Pancreas (tissue), 10 donors: ENCODE data around the gene A1BG. TPM values are rescaled to one million over a fixed set of nuclear protein-coding genes. Genes with fewer than 3 reads are reported as not detected.

ENCODE experiments used
- ATAC-seq, 4 donors: fragments of 200-7000 bp; cut with Tn5 transposase; one replicate each; pipeline versions ENCODE4 v1.8.0 to v1.9.1; 2020; ENCODE audit warnings: mild to moderate bottlenecking in 4 of 4, moderate library complexity in 4 of 4
- DNase-seq, 6 donors: peaks; one replicate each; pipeline ENCODE4 v3.0.0-alpha.2; 2020
- FAIRE-seq: peaks from 2 replicates; lab custom pipeline; 2012; peaks lifted over from hg19 to GRCh38; lab: Jason Lieb, UNC
- H3K27ac ChIP-seq, 4 donors: fragments of 200-600 bp; sonication (generic); 1 replicate in 3 of 4; 2 replicates in 1 of 4; pipeline versions ENCODE4 v1.5.0 to v1.8.0; 2020
- H3K27me3 ChIP-seq, 4 donors: fragments of 200-600 bp; one replicate each; pipeline ENCODE4 v1.8.0; 2021
- H3K36me3 ChIP-seq, 3 donors: fragments of 200-600 bp; sonication (generic) in 1 of 3; one replicate each; pipeline versions ENCODE4 v1.5.0 to v1.8.0; 2020 to 2021
- H3K4me1 ChIP-seq, 3 donors: fragments of 200-600 bp; one replicate each; pipeline ENCODE4 v1.8.0; 2021
- H3K4me3 ChIP-seq, 4 donors: fragments of 200-600 bp; sonication (generic) in 2 of 4; one replicate each; pipeline versions ENCODE4 v1.5.0 to v1.8.0; 2020 to 2021
- H3K9me3 ChIP-seq, 4 donors: fragments of 200-600 bp; one replicate each; pipeline ENCODE4 v1.8.0; 2021
- CTCF ChIP-seq, 4 donors: fragments of 200-600 bp; sonication (generic) in 3 of 4; IDR thresholded peaks; one replicate each; pipeline versions ENCODE4 v1.5.0 to v1.8.0; 2021; ENCODE audit warnings: antibody characterized with exemption in 4 of 4
- WGBS, 2 donors: extraction: QIAGEN DNeasy Blood & Tissue Kit; methylation state at CpG; one replicate each; pipeline ENCODE4 v1.1.7; 2013; 5-methylcytosine and 5-hydroxymethylcytosine counted together
- intact Hi-C, 3 donors: fragments of 100-400 bp; cut with DNase I; formaldehyde crosslinking; loops; one replicate each; pipeline versions ENCODE4 v1.11.1 to v1.14.2; 2022
- polyA plus RNA-seq, 2 donors: library from polyadenylated mRNA; stranded (reverse); fragments of 200-250 nt; gene quantifications; one replicate each; pipeline ENCODE4 v1.2.3, GENCODE V29; 2013
- total RNA-seq, 6 donors: library from RNA; stranded (reverse); fragmentation: NEBNext Ultra II Directional in 4 of 6; extraction: Animal tissue kit (Norgen Biotek cat#: 25700) in 4 of 6; gene quantifications; one replicate each; pipeline versions ENCODE4 v1.2.1 to v1.2.4, GENCODE V29; 2021 to 2023
- donor health status: healthy with polysubstance abuse.
- donor health status: DM: no; HTN: no; CAD: no; lungs with moderate emphysema.
- donor health status: DM: no; HTN: no; CAD: no.
- donor health status: control.
- donor health status: control.
- donor health status: Bipolar disorder and iron deficiency.
- donor health status: DM: yes; HTN: yes; CAD: no.
- donor health status: DM: no; HTN: no; CAD: no.
- donor health status: DM: no; HTN: no; CAD: no.
- donor health status: DM: yes; HTN: yes; CAD: no.

The A1BG gene
- total and polyA plus RNA-seq, 8 donors, result 3.3 to 49.0 (median 6.5) TPM

DNA sequence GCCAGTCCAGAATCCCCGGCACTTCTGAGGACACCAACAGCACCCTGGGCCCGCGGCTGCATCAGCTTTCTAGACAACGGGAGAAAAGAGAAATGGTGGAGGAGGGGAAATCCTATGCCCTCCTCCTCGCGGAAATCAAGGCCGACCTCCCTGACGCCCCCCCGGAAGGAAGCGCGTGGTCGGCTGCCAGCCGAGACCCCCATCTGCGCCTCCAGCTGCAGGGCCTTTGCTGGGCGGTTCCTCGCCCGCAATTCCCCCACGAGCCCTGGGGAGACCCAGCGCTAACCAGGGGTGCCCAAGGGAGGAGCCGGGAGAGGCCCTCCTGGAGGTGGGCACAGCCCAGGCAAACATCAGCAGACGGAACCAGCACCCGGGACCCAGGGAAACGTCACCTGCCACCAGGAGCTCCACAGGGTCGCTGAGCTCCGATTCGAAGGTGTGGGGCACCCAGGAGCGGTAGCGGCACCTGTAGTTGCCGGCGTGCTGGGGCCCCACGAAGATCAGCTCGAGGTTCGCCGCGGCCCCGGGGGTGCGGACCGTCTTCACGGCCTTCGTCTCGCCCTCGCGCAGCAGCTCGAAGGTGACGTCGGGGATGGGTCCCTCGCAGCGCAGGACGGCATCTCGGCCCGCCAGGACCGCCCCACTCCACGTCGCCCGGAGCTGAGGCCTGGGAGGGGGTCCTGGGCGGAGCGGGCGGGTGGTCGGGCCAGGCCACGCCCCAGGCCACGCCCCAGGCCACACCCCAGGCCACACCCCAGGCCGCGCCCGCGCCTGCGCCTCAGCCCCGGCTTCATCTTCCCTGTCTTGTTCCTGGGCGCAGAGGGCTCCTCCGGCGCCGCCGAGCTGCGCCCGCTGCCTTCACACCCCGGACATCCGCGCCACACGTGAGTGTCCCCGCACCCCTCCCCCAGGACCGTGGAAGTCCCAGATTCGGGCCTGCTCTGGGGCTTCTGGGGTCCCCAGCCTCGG lies 6.0 kb downstream of the A1BG start:
- Histone ChIP-seq H3K36me3 (no peaks in the 10 kb centered on the region), H3K27ac (peak overlapping the region in 3 of 4 donors; percentile 34 to 50 (median 38)), H3K27me3 (peaks cover 0 to 13% (median 0%) of the 10 kb centered on the region in 4 donors), H3K4me3 (peak overlapping the region; percentile 10 to 49 (median 40)), H3K9me3 (no peaks in the 10 kb centered on the region), H3K4me1 (no peaks in the 10 kb centered on the region)
- FAIRE-seq (no peak), DNase-seq (peak in 4 of 6 donors; percentile 49 to 80 (median 64)), ATAC-seq (peak; percentile 83 to 98 (median 94))
- TF ChIP-seq CTCF (IDR thresholded peaks at IDR 0.05), result no peak
- intact Hi-C loops, result no loop called here
- 3 to 6% methylated on average over 58 to 82 of the region's 82 CpGs for WGBS, 2 donors

GRCh38 chr19:58345558-58345957 lies 7.7 kb downstream of the A1BG start:
- H3K4me1 ChIP-seq, result no peaks in the 10 kb centered on the region
- no peak for FAIRE-seq
- intact Hi-C loops, result no loop called here
- no peak overlapping the region for H3K4me3 ChIP-seq
- no peak for DNase-seq
- no peak overlapping the region for H3K27ac ChIP-seq
- 54 to 57% methylated on average over 5 of the region's 5 CpGs for WGBS, 2 donors
- H3K27me3 ChIP-seq, result peaks cover 0 to 7% (median 0%) of the 10 kb centered on the region in 4 donors
- no peak for ATAC-seq
- H3K36me3 ChIP-seq, result no peaks in the 10 kb centered on the region
- TF ChIP-seq CTCF (IDR thresholded peaks at IDR 0.05), result no peak
- H3K9me3 ChIP-seq, result no peaks in the 10 kb centered on the region

DNA sequence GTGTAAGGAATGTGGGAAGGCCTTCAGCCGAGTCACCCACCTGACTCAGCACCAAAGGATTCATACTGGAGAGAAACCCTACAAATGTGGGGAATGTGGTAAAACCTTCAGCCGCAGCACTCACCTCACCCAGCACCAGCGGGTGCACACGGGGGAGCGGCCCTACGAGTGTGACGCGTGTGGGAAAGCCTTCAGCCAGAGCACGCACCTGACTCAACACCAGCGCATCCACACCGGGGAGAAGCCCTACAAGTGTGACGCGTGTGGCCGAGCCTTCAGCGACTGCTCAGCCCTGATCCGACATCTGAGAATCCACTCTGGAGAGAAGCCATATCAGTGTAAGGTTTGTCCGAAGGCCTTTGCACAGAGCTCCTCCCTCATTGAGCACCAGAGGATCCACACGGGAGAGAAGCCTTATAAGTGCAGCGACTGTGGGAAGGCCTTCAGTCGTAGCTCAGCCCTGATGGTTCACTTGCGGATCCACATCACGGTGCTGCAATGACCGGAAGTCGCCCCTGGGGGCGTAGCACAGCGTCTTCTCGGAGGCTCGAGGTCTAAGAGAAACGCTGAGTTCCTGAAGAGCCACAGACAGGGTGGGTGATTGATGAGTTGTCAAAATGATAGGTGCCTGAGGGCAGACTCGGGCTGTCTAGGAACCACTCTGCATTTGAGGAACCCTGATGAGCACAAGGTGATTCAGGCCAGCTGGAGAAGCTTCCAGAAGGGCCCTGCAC lies 14.3 kb downstream of the A1BG start:
- Histone ChIP-seq H3K4me3 (no peak overlapping the region), H3K4me1 (no peaks in the 10 kb centered on the region), H3K27me3 (no peaks in the 10 kb centered on the region), H3K36me3 (peaks cover 0 to 7% (median 0%) of the 10 kb centered on the region in 3 donors), H3K27ac (no peak overlapping the region), H3K9me3 (no peaks in the 10 kb centered on the region)
- intact Hi-C loops, result no loop called here
- 82 to 84% methylated on average over 30 of the region's 30 CpGs for WGBS, 2 donors
- FAIRE-seq (no peak), ATAC-seq (no peak), DNase-seq (no peak)
- TF ChIP-seq CTCF (IDR thresholded peaks at IDR 0.05), result no peak

DNA sequence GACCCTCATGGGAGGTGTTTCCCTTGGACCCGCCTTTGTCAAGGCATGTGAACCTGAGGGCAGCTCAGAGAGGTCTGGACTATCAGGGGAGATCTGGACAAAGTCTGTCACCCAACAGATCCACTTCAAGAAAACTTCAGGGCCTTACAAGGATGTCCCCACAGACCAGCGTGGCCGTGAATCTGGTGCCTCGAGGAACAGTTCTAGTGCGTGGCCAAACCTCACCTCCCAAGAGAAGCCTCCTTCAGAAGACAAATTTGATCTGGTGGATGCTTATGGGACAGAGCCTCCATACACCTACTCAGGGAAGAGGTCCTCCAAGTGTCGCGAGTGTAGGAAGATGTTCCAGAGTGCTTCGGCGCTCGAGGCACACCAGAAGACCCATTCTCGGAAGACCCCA lies 15.0 kb downstream of the A1BG start:
- FAIRE-seq, result no peak
- H3K27me3 ChIP-seq, result no peaks in the 10 kb centered on the region
- intact Hi-C loops, result no loop called here
- peaks cover 0 to 7% (median 0%) of the 10 kb centered on the region in 3 donors for H3K36me3 ChIP-seq
- no peak for ATAC-seq
- no peak overlapping the region for H3K27ac ChIP-seq
- H3K4me3 ChIP-seq, result no peak overlapping the region
- H3K4me1 ChIP-seq, result no peaks in the 10 kb centered on the region
- H3K9me3 ChIP-seq, result no peaks in the 10 kb centered on the region
- no peak for TF ChIP-seq CTCF (IDR thresholded peaks at IDR 0.05)
- WGBS, 2 donors, result 98% methylated on average over 11 of the region's 11 CpGs
- no peak for DNase-seq
